ENCODE measurements around the gene AMHR2. TPM values are rescaled to one million over a fixed set of nuclear protein-coding genes. Genes with fewer than 3 reads are reported as not detected.

The AMHR2 gene
- total and polyA plus RNA-seq, 2 of the 4 experiments (the other 2 are of a cell fraction) = not detected

GRCh38 chr12:53480491-53481442 lies 57.1 kb downstream of the AMHR2 start:
- POLR2A ChIA-PET (ENCODE audit: unreplicated experiment) = no interaction called here
- dilution Hi-C loops (cut with HindIII; ENCODE audit: low sequenced_read_pairs, unreplicated experiment) (no loop called here), in situ Hi-C loops (cut with MboI; ENCODE audit: low sequenced_read_pairs) (no loop called here), intact Hi-C loops (cut with micrococcal nuclease) (no loop called here)
- peaks cover 17% of the 10 kb centered on the region for H3K4me1 ChIP-seq (ENCODE audit: control insufficient read depth, insufficient read depth, low read length)
- H2AFZ ChIP-seq (replicated peaks; ENCODE audit: low read length, poor library complexity) = no peak overlapping the region
- TF ChIP-seq MAZ (IDR thresholded peaks at IDR 0.05; ENCODE audit: borderline replicate concordance, low read depth, low read length) (no peak), RFX5 (IDR thresholded peaks at IDR 0.05; ENCODE audit: low read depth, low read length) (no peak), FOS (IDR thresholded peaks at IDR 0.05; ENCODE audit: low read depth, low read length) (no peak), POLR2A (IDR thresholded peaks at IDR 0.05; ENCODE audit: low read depth, low read length) (0 out of 2 replicates have a peak, but pooled peaks have one; percentile 1), NFE2L2 (IDR thresholded peaks at IDR 0.05; ENCODE audit: low read depth, low read length) (no peak)
- H2BK20ac ChIP-seq (ENCODE audit: low read depth, low read length) = no peak overlapping the region
- no peak overlapping the region for H2AK9ac ChIP-seq (replicated peaks; ENCODE audit: low read depth, low read length, poor library complexity)
- no peak overlapping the region; the same call in 1 of the 2 replicates for H3K14ac ChIP-seq (replicated peaks; ENCODE audit: low read depth, low read length)
- no peak overlapping the region for H4K5ac ChIP-seq (ENCODE audit: low read depth, low read length)
- peak overlapping the region; percentile 29; the same call in 1 of the 2 replicates for H3K27ac ChIP-seq (ENCODE audit: insufficient read depth, low read length)
- no peak overlapping the region for H3K18ac ChIP-seq (ENCODE audit: low read depth, low read length)
- no peak overlapping the region for H4K8ac ChIP-seq (ENCODE audit: low read depth in 2 of 2, low read length in 2 of 2)
- no CpG with 5 or more reads among the region's 12 CpGs for WGBS, 2 experiments (ENCODE audit: extremely low coverage in 2 of 2, insufficient read length in 1 of 2)
- peaks cover 87% of the 10 kb centered on the region for H4K20me1 ChIP-seq (ENCODE audit: insufficient read depth, low read length)
- H3K9ac ChIP-seq (ENCODE audit: low read depth, low read length) = no peak overlapping the region
- H2AK5ac ChIP-seq (ENCODE audit: low read depth, low read length) = no peak overlapping the region; the same call in 1 of the 2 replicates
- peaks cover 79% of the 10 kb centered on the region for H3K36me3 ChIP-seq (ENCODE audit: control insufficient read depth, insufficient read depth, low read length)
- BruUV-seq (replicated peaks) = no TSS peak
- no peak overlapping the region for H3K4me3 ChIP-seq (ENCODE audit: insufficient read depth, low read depth, low read length)
- no peak overlapping the region for H3K4ac ChIP-seq (ENCODE audit: low read depth, low read length)
- no peak overlapping the region for H2BK5ac ChIP-seq (ENCODE audit: low read depth, low read length, poor library complexity, severe bottlenecking)
- peaks cover 32 to 87% of the 10 kb centered on the region in 2 experiments for H3K79me1 ChIP-seq (ENCODE audit: low read depth in 1 of 2, low read length in 2 of 2)
- no peak for ATAC-seq (ENCODE audit: low read depth)
- no peak for DNase-seq
- H3K9me1 ChIP-seq (ENCODE audit: insufficient read depth, low read length) = peaks cover 8% of the 10 kb centered on the region; the same call in 1 of the 2 replicates
- H3K23ac ChIP-seq (ENCODE audit: low read depth, low read length) = no peak overlapping the region
- H3K4me2 ChIP-seq (ENCODE audit: low read depth, low read length) = no peak overlapping the region
- H3K9me3 ChIP-seq (ENCODE audit: control insufficient read depth, insufficient read depth, low read length) = no peaks in the 10 kb centered on the region
- no peak overlapping the region for H2BK120ac ChIP-seq (ENCODE audit: low read depth, low read length)
- no peaks in the 10 kb centered on the region for H3K27me3 ChIP-seq (ENCODE audit: control insufficient read depth, insufficient read depth, low read length)
- H3K56ac ChIP-seq (ENCODE audit: extremely low read depth, insufficient read depth, low read length) = no peak overlapping the region
- CTCF ChIA-PET = interaction anchor here (0.7 to 1.7 kb wide), 3 partner anchors 11 to 159 kb away, joined by 3 to 14 read pairs (median 3); no protein-coding TSS in a partner anchor
- no peak overlapping the region for H2BK15ac ChIP-seq (ENCODE audit: low read depth, low read length)
- no peak overlapping the region for H4K91ac ChIP-seq (ENCODE audit: insufficient read depth, low read depth, low read length)

Other genes starting within 250 kb of the AMHR2 start
- 11.7 and 13.1 TPM in 2 replicates for gene ZNF740, start 243.1 kb upstream of the AMHR2 start, total RNA-seq (2012; rRNA removed)
- 7.0 and 14.0 TPM in 2 replicates for gene ZNF740, start 243.1 kb upstream of the AMHR2 start, polyA plus RNA-seq (2012; rRNA removed)
- gene CSAD, start 242.9 kb upstream of the AMHR2 start, total RNA-seq (2012; rRNA removed) = 5.0 and 5.4 TPM in 2 replicates
- gene CSAD, start 242.9 kb upstream of the AMHR2 start, polyA plus RNA-seq (2012; rRNA removed) = 39.8 and 45.6 TPM in 2 replicates
- under 0.01 and 0.18 TPM in 2 replicates for gene ITGB7, start 216.6 kb upstream of the AMHR2 start, total RNA-seq (2012; rRNA removed)
- 0.44 and 0.60 TPM in 2 replicates for gene ITGB7, start 216.6 kb upstream of the AMHR2 start, polyA plus RNA-seq (2012; rRNA removed)
- gene RARG, start 191.6 kb upstream of the AMHR2 start, total RNA-seq (2012; rRNA removed) = 7.5 and 7.9 TPM in 2 replicates
- gene RARG, start 191.6 kb upstream of the AMHR2 start, polyA plus RNA-seq (2012; rRNA removed) = 28.6 and 30.9 TPM in 2 replicates
- gene ESPL1, start 155.6 kb upstream of the AMHR2 start, total RNA-seq (2012; rRNA removed) = 5.6 and 6.5 TPM in 2 replicates
- 8.6 and 9.2 TPM in 2 replicates for gene ESPL1, start 155.6 kb upstream of the AMHR2 start, polyA plus RNA-seq (2012; rRNA removed)
- 764 and 1,011 TPM in 2 replicates for gene PFDN5, start 128.3 kb upstream of the AMHR2 start, total RNA-seq (2012; rRNA removed)
- gene PFDN5, start 128.3 kb upstream of the AMHR2 start, polyA plus RNA-seq (2012; rRNA removed) = 1,210 and 1,338 TPM in 2 replicates
- gene MYG1, start 124.2 kb upstream of the AMHR2 start, total RNA-seq (2012; rRNA removed) = 47.2 and 49.8 TPM in 2 replicates
- 63.7 and 73.6 TPM in 2 replicates for gene MYG1, start 124.2 kb upstream of the AMHR2 start, polyA plus RNA-seq (2012; rRNA removed)
- 37.5 and 44.6 TPM in 2 replicates for gene AAAS, start 102.2 kb upstream of the AMHR2 start, total RNA-seq (2012; rRNA removed)
- gene AAAS, start 102.2 kb upstream of the AMHR2 start, polyA plus RNA-seq (2012; rRNA removed) = 67.1 and 71.9 TPM in 2 replicates
- gene SP7, start 87.5 kb upstream of the AMHR2 start, total RNA-seq (2012; rRNA removed) = not detected in 2 replicates
- gene SP7, start 87.5 kb upstream of the AMHR2 start, polyA plus RNA-seq (2012; rRNA removed) = not detected in 2 replicates
- 45.0 and 53.6 TPM in 2 replicates for gene SP1, start 43.7 kb upstream of the AMHR2 start, total RNA-seq (2012; rRNA removed)
- 19.7 and 21.2 TPM in 2 replicates for gene SP1, start 43.7 kb upstream of the AMHR2 start, polyA plus RNA-seq (2012; rRNA removed)
- 25.5 and 31.4 TPM in 2 replicates for gene PRR13, start 17.9 kb downstream of the AMHR2 start, total RNA-seq (2012; rRNA removed)
- gene PRR13, start 17.9 kb downstream of the AMHR2 start, polyA plus RNA-seq (2012; rRNA removed) = 95.7 and 114 TPM in 2 replicates
- 190 and 198 TPM in 2 replicates for gene PCBP2, start 28.2 kb downstream of the AMHR2 start, total RNA-seq (2012; rRNA removed)
- gene PCBP2, start 28.2 kb downstream of the AMHR2 start, polyA plus RNA-seq (2012; rRNA removed) = 409 and 586 TPM in 2 replicates
- gene MAP3K12, start 75.6 kb downstream of the AMHR2 start, total RNA-seq (2012; rRNA removed) = 20.6 and 29.0 TPM in 2 replicates
- 48.6 and 52.5 TPM in 2 replicates for gene MAP3K12, start 75.6 kb downstream of the AMHR2 start, polyA plus RNA-seq (2012; rRNA removed)
- 27.4 and 27.8 TPM in 2 replicates for gene TARBP2, start 77.4 kb downstream of the AMHR2 start, total RNA-seq (2012; rRNA removed)
- gene TARBP2, start 77.4 kb downstream of the AMHR2 start, polyA plus RNA-seq (2012; rRNA removed) = 46.1 and 49.6 TPM in 2 replicates
- not detected in 2 replicates for gene NPFF, start 83.6 kb downstream of the AMHR2 start, total RNA-seq (2012; rRNA removed)
- gene NPFF, start 83.6 kb downstream of the AMHR2 start, polyA plus RNA-seq (2012; rRNA removed) = not detected in 2 replicates
- 7.0 and 9.4 TPM in 2 replicates for gene ATF7, start 202.5 kb downstream of the AMHR2 start, total RNA-seq (2012; rRNA removed)
- 15.2 and 16.3 TPM in 2 replicates for gene ATF7, start 202.5 kb downstream of the AMHR2 start, polyA plus RNA-seq (2012; rRNA removed)

All from IMR-90 (cell line).